ENCODE data around the gene TBC1D20. TPM values are rescaled to one million over a fixed set of nuclear protein-coding genes. Genes with fewer than 3 reads are reported as not detected.
A peak's percentile ranks its signal among the peaks of the same experiment; 100 is the strongest.

Gene TBC1D20
- total RNA-seq, 2 experiments from 2014 or later = 15.7 to 16.1 TPM

- intact Hi-C loops (cut with DNase I, micrococcal nuclease) = loop anchor here (1.0 to 2.0 kb wide), 3 partner anchors 47 to 77 kb away; no protein-coding TSS in a partner anchor
- POLR2A ChIA-PET = interaction anchor here (0.5 to 1.5 kb wide), 3 partner anchors 24 to 45 kb away, joined by 3 to 4 read pairs (median 4); no protein-coding TSS in a partner anchor
- CTCF ChIA-PET = interaction anchor here (0.6 to 1.3 kb wide), 5 partner anchors 14 to 77 kb away, joined by 3 to 5 read pairs (median 3); no protein-coding TSS in a partner anchor
- no peaks in the 10 kb centered on the region for H3K9me3 Mint-ChIP-seq
- ATAC-seq (ENCODE audit: poor library complexity) (peak; percentile 37), DNase-seq (peak in 9 of 14 experiments; percentile 10 to 71 (median 27))
- Histone ChIP-seq H3K36me3 (ENCODE audit: insufficient read depth, low read length) (peaks cover 66% of the 10 kb centered on the region), H3K27ac (ENCODE audit: low read depth in 1 of 2, low read length in 2 of 2) (peak overlapping the region in 1 of 2 donors; percentile 32), H3K4me3 (ENCODE audit: low read length) (no peak overlapping the region), H3K9me3 (ENCODE audit: control insufficient read depth in 1 of 2, insufficient read depth in 1 of 2, low read length in 2 of 2) (no peaks in the 10 kb centered on the region), H3K4me1 (ENCODE audit: insufficient read depth, low read length) (peaks cover 25% of the 10 kb centered on the region), H3K27me3 (ENCODE audit: control insufficient read depth in 1 of 2, insufficient read depth in 2 of 2, low read length in 2 of 2) (no peaks in the 10 kb centered on the region)
- no peak overlapping the region for H3K27ac Mint-ChIP-seq
- peaks cover 54% of the 10 kb centered on the region for H3K36me3 Mint-ChIP-seq (ENCODE audit: low read depth)
- H3K4me1 Mint-ChIP-seq (ENCODE audit: low read depth) = peaks cover 31% of the 10 kb centered on the region
- TF ChIP-seq CTCF (IDR thresholded peaks at IDR 0.05) = peak; percentile 33
- H3K4me3 Mint-ChIP-seq = no peak overlapping the region
- no peaks in the 10 kb centered on the region for H3K27me3 Mint-ChIP-seq
Observed at GRCh38 chr20:431012-431904, 31.1 kb downstream of the TBC1D20 start.

DNA sequence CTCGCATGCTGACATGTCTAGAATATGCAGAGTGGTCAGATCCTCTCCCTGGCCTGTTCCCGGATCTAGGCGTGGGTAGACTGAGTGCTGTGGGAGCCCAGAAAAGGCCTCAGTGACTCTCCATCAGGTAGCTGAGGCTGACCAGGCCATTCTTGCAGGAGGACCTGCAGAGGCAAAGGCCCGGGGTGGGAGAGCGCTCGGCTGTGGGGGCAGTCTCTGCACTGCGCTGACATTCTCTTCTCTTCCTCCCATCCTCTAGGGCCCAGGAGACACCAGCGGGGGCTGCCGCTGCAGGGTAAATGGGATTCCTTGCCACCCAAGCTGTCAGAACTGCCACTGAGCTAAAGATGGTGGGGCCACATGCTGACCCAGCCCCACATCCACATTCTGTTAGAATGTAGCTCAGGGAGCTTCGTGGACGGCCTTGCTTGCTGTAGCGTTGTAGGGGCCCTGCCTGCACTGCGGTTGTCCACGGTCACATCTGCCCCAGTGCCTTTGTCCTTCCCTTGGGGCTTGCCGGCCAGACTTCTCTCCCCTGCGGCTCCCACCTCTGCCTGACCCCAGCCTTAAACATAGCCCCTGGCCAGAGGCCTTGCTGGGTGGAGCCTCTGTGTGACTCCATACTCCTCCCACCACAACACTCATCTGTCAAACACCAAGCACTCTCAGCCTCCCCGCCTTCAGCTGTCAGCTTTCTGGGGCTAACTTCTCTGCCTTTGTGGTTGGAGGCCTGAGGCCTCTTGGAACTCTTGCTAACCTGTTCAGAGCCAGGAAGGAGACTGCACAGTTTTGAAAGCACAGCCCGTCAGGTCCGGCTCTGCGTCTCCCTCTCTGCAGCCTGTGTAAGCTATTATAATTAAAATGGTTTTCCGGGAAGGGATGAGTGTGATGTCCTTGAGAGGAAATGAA, 32.0 kb downstream of the TBC1D20 start:
- POLR2A ChIA-PET = interaction anchor here (1.5 kb wide), 1 partner anchor 23 kb away, joined by 4 read pairs; no protein-coding TSS in a partner anchor
- DNase-seq = no peak
- no peaks in the 10 kb centered on the region for H3K9me3 ChIP-seq (ENCODE audit: control insufficient read depth in 1 of 2, insufficient read depth in 1 of 2, low read length in 2 of 2)
- Mint-ChIP-seq H3K27ac (no peak overlapping the region), H3K9me3 (no peaks in the 10 kb centered on the region), H3K27me3 (no peaks in the 10 kb centered on the region), H3K4me1 (ENCODE audit: low read depth) (peaks cover 25% of the 10 kb centered on the region), H3K4me3 (no peak overlapping the region), H3K36me3 (ENCODE audit: low read depth) (peaks cover 47% of the 10 kb centered on the region)
- intact Hi-C loops (cut with DNase I, micrococcal nuclease) = loop anchor here in 1 of 2 experiments (2.0 kb wide), 1 partner anchor 76 kb away; no protein-coding TSS in a partner anchor
- no peaks in the 10 kb centered on the region for H3K27me3 ChIP-seq (ENCODE audit: control insufficient read depth in 1 of 2, insufficient read depth in 2 of 2, low read length in 2 of 2)
- CTCF ChIA-PET = interaction anchor here (1.3 kb wide), 1 partner anchor 75 kb away, joined by 3 read pairs; no protein-coding TSS in a partner anchor
- ATAC-seq (ENCODE audit: poor library complexity) = no peak
- peaks cover 58% of the 10 kb centered on the region for H3K36me3 ChIP-seq (ENCODE audit: insufficient read depth, low read length)
- TF ChIP-seq CTCF (IDR thresholded peaks at IDR 0.05) = no peak
- no peak overlapping the region for H3K27ac ChIP-seq (ENCODE audit: low read depth in 1 of 2, low read length in 2 of 2)
- H3K4me1 ChIP-seq (ENCODE audit: insufficient read depth, low read length) = peaks cover 25% of the 10 kb centered on the region
- H3K4me3 ChIP-seq (ENCODE audit: low read length) = no peak overlapping the region

GRCh38 chr20:428658-429200, 33.6 kb downstream of the TBC1D20 start:
- Mint-ChIP-seq H3K27ac (no peak overlapping the region), H3K4me1 (ENCODE audit: low read depth) (peaks cover 15% of the 10 kb centered on the region), H3K36me3 (ENCODE audit: low read depth) (peaks cover 59% of the 10 kb centered on the region), H3K27me3 (no peaks in the 10 kb centered on the region), H3K9me3 (no peaks in the 10 kb centered on the region), H3K4me3 (no peak overlapping the region)
- CTCF ChIA-PET = no interaction called here
- H3K27ac ChIP-seq (ENCODE audit: low read depth in 1 of 2, low read length in 2 of 2) = no peak overlapping the region
- intact Hi-C loops (cut with DNase I, micrococcal nuclease) = no loop called here
- H3K27me3 ChIP-seq (ENCODE audit: control insufficient read depth in 1 of 2, insufficient read depth in 2 of 2, low read length in 2 of 2) = no peaks in the 10 kb centered on the region
- no peak for DNase-seq
- no peak for TF ChIP-seq CTCF (IDR thresholded peaks at IDR 0.05)
- H3K4me3 ChIP-seq (ENCODE audit: low read length) = no peak overlapping the region
- no peaks in the 10 kb centered on the region for H3K9me3 ChIP-seq (ENCODE audit: control insufficient read depth in 1 of 2, insufficient read depth in 1 of 2, low read length in 2 of 2)
- H3K4me1 ChIP-seq (ENCODE audit: insufficient read depth, low read length) = peaks cover 12% of the 10 kb centered on the region
- POLR2A ChIA-PET = no interaction called here
- peaks cover 57% of the 10 kb centered on the region for H3K36me3 ChIP-seq (ENCODE audit: insufficient read depth, low read length)
- ATAC-seq (ENCODE audit: poor library complexity) = no peak

Data from CD4-positive, alpha-beta T cell (primary cell).